Measurements from ENCODE around the gene RPS21. TPM values are rescaled to one million over a fixed set of nuclear protein-coding genes. Genes with fewer than 3 reads are reported as not detected.

RPS21 gene
- 4,496 and 4,723 TPM in 2 replicates for total RNA-seq (2022)
- percentile 99 among the genes with signal in this experiment for Bru-seq, nascent RNA
- BruChase-seq, experiment 1, labeled RNA remaining after a 2-hour chase, result percentile 99 among the genes with signal in this experiment
- percentile 99 among the genes with signal in this experiment for BruChase-seq, experiment 2, labeled RNA remaining after a 6-hour chase
- long read RNA-seq, transcript RPS21-201 (6 exons, 344 nt), result major isoform, 472 of 575 reads
- long read RNA-seq, transcript RPS21-205 (5 exons, 429 nt), result minor isoform, 16 of 575 reads
- long read RNA-seq, partial matches to known transcripts, result 71 of 575 reads
- long read RNA-seq, other reads (novel, unspliced or antisense), result 15 of 575 reads

DNA sequence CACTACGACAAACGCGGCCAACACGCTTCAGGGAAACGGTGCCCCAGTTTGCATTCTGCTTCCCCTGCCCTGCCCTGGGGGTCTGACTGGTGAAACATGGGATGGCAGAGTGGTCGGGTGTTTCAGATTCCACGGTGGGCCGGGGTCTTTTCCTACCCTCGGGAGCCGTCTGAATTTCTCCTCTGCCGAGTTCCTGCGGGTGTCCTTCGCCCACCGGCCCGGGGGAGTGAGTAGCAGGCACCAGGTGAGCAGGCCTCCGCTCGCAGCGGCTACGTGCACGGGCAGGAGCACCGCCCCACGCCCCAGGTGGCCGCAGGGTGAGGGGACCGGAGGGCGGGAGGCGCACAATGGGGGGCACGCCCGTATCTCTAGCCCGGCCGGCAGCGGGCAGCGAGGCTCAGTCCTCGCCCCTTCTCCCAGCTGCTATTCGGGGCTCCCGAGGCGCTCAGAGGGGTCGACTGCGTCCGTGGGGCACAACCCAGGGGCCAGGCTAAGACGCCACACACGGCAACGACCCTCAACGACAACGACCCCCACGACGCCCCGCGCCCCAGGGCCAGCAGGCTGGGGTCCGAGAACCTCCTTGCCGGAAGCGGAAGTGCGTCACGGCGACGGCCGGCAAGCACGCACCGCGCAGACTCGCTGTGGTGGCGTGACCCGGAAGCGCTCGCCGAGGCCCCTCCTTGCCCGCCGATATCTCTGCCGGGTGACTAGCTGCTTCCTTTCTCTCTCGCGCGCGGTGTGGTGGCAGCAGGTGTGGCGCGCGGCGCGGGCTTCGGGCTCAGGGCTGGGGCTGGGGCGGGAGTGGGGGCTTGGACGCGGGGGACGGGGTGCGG lies at the start of gene RPS21:
RPS21 (plus strand) TSS at position 721 of the 836 bp plus-strand sequence. CDS start 236 bp downstream, outside the sequence.
- no peaks in the 10 kb centered on the region for H3K9me3 ChIP-seq
- peak within 1 kb of the TSS; percentile 68 for H3K4me3 ChIP-seq (ENCODE audit: low read depth, low read length)
- intact Hi-C loops (cut with micrococcal nuclease; ENCODE audit: unreplicated experiment), result loop anchor here (1.0 kb wide), 1 partner anchor 19 kb away; no protein-coding TSS in a partner anchor
- BruUV-seq (replicated peaks), result TSS peak; percentile 69
- Mint-ChIP-seq H3K27me3 (ENCODE audit: insufficient read depth, unreplicated experiment) (no peaks in the 10 kb centered on the region), H3K4me1 (ENCODE audit: low read depth, unreplicated experiment) (peaks cover 40% of the 10 kb centered on the region), H3K36me3 (ENCODE audit: insufficient read depth, unreplicated experiment) (peaks cover 78% of the 10 kb centered on the region), H3K27ac (ENCODE audit: unreplicated experiment) (peak within 1 kb of the TSS; percentile 95), H3K9me3 (ENCODE audit: unreplicated experiment) (peaks cover 9% of the 10 kb centered on the region), H3K4me3 (ENCODE audit: unreplicated experiment) (peak within 1 kb of the TSS; percentile 99)
- DNase-seq, result peak; percentile 98
- peaks cover 17% of the 10 kb centered on the region for H3K36me3 ChIP-seq (ENCODE audit: control insufficient read depth, insufficient read depth, low read length)
- CTCF ChIA-PET, result interaction anchor here (0.6 to 1.8 kb wide), 12 partner anchors 13 to 1257 kb away, joined by 3 to 10 read pairs (median 4); partner anchors contain the start of gene ADRM1
- H3K4me1 ChIP-seq, result peaks cover 19% of the 10 kb centered on the region
- TF ChIP-seq, protein P1, sequence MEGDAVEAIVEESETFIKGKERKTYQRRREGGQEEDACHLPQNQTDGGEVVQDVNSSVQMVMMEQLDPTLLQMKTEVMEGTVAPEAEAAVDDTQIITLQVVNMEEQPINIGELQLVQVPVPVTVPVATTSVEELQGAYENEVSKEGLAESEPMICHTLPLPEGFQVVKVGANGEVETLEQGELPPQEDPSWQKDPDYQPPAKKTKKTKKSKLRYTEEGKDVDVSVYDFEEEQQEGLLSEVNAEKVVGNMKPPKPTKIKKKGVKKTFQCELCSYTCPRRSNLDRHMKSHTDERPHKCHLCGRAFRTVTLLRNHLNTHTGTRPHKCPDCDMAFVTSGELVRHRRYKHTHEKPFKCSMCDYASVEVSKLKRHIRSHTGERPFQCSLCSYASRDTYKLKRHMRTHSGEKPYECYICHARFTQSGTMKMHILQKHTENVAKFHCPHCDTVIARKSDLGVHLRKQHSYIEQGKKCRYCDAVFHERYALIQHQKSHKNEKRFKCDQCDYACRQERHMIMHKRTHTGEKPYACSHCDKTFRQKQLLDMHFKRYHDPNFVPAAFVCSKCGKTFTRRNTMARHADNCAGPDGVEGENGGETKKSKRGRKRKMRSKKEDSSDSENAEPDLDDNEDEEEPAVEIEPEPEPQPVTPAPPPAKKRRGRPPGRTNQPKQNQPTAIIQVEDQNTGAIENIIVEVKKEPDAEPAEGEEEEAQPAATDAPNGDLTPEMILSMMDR (IDR thresholded peaks at IDR 0.05; ENCODE audit: insufficient read depth in 1 of 2, low read depth in 1 of 2, low read length in 1 of 2, severe bottlenecking in 1 of 2, unreplicated experiment in 1 of 2), result no peak
- POLR2A ChIA-PET, result interaction anchor here (0.5 to 3.0 kb wide), 21 partner anchors 8 to 1593 kb away, joined by 3 to 43 read pairs (median 4); partner anchors contain the start of genes ADRM1, LAMA5, LSM14B and SAMD10
- no peaks in the 10 kb centered on the region for H3K27me3 ChIP-seq (replicated peaks; ENCODE audit: control insufficient read depth, insufficient read depth, low read length)

DNA sequence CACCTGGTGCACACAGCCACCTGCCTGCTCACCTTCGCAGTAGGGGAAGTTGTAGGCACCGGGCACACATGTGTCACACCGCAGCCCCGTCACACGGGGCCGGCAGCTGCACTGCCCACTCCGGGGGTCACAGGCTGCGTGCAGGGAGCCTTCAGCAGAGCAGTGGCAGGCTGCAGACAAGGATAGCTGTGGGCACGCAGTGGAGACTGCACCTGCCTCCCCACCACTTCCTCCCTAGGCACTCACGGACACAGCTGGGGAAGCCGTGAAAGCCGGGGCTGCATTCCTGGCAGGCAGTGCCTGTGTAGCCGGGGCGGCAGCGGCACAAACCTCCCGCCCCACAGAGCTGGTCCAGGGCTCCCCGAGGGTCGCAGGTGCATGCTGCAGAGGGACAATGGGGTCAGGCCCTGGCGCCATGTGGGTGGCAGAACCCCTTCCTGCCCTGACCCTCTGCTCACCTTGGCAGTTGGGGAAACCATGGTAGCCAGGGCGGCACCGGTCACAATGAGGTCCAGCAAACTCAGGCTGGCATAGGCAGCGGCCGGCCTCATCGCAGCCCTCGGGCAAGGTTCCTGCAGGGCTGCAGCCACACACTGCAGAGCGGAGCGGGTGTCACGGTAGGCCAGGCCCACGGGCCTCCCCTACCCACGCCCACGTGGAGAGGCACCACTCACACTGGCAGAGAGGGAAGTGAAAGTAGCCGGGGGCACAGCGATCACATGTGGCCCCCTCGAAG lies 49.2 kb upstream of the RPS21 start:
- TF ChIP-seq, protein P1 (IDR thresholded peaks at IDR 0.05; ENCODE audit: insufficient read depth in 1 of 2, low read depth in 1 of 2, low read length in 1 of 2, severe bottlenecking in 1 of 2, unreplicated experiment in 1 of 2), result no peak
- Mint-ChIP-seq H3K27me3 (ENCODE audit: insufficient read depth, unreplicated experiment) (no peaks in the 10 kb centered on the region), H3K4me1 (ENCODE audit: low read depth, unreplicated experiment) (peaks cover 6% of the 10 kb centered on the region), H3K27ac (ENCODE audit: unreplicated experiment) (peak overlapping the region; percentile 73), H3K9me3 (ENCODE audit: unreplicated experiment) (no peaks in the 10 kb centered on the region), H3K36me3 (ENCODE audit: insufficient read depth, unreplicated experiment) (peaks cover 100% of the 10 kb centered on the region), H3K4me3 (ENCODE audit: unreplicated experiment) (no peak overlapping the region)
- H3K36me3 ChIP-seq (ENCODE audit: control insufficient read depth, insufficient read depth, low read length), result peaks cover 32% of the 10 kb centered on the region
- intact Hi-C loops (cut with micrococcal nuclease; ENCODE audit: unreplicated experiment), result no loop called here
- no peaks in the 10 kb centered on the region for H3K27me3 ChIP-seq (replicated peaks; ENCODE audit: control insufficient read depth, insufficient read depth, low read length)
- ChIA-PET CTCF (no interaction called here), POLR2A (interaction anchor here (0.6 kb wide), 1 partner anchor 42 kb away, joined by 4 read pairs; no protein-coding TSS in a partner anchor)
- no peak for DNase-seq
- no peaks in the 10 kb centered on the region for H3K9me3 ChIP-seq
- no peaks in the 10 kb centered on the region for H3K4me1 ChIP-seq
- no peak overlapping the region for H3K4me3 ChIP-seq (ENCODE audit: low read depth, low read length)
- TSS peak; percentile 22 for BruUV-seq (replicated peaks)

DNA sequence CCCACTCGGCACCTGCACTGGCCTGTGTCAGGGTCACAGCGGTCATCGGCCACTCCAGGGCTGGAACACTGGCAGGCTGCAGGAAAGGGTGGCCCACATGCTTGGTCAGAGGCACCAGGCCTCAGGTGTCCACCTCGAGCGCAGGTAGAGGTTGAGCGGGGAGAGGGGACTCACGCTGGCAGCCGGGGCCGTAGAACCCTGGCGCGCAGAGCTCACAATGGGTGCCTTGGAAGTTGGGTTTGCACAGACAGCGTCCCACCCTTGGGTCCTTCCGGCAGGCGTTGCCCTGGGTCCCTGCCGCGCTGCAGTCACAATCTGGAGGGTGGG lies 48.6 kb upstream of the RPS21 start:
- ChIA-PET CTCF (no interaction called here), POLR2A (interaction anchor here (0.6 kb wide), 1 partner anchor 42 kb away, joined by 4 read pairs; no protein-coding TSS in a partner anchor)
- Histone ChIP-seq H3K27me3 (replicated peaks; ENCODE audit: control insufficient read depth, insufficient read depth, low read length) (no peaks in the 10 kb centered on the region), H3K4me3 (ENCODE audit: low read depth, low read length) (no peak overlapping the region), H3K4me1 (no peaks in the 10 kb centered on the region), H3K9me3 (no peaks in the 10 kb centered on the region), H3K36me3 (ENCODE audit: control insufficient read depth, insufficient read depth, low read length) (peaks cover 30% of the 10 kb centered on the region)
- Mint-ChIP-seq H3K27me3 (ENCODE audit: insufficient read depth, unreplicated experiment) (no peaks in the 10 kb centered on the region), H3K9me3 (ENCODE audit: unreplicated experiment) (no peaks in the 10 kb centered on the region), H3K27ac (ENCODE audit: unreplicated experiment) (peak overlapping the region; percentile 73), H3K4me1 (ENCODE audit: low read depth, unreplicated experiment) (peaks cover 6% of the 10 kb centered on the region), H3K36me3 (ENCODE audit: insufficient read depth, unreplicated experiment) (peaks cover 100% of the 10 kb centered on the region), H3K4me3 (ENCODE audit: unreplicated experiment) (no peak overlapping the region)
- no peak for DNase-seq
- intact Hi-C loops (cut with micrococcal nuclease; ENCODE audit: unreplicated experiment), result no loop called here
- BruUV-seq (replicated peaks), result no TSS peak
- TF ChIP-seq, protein P1 (IDR thresholded peaks at IDR 0.05; ENCODE audit: insufficient read depth in 1 of 2, low read depth in 1 of 2, low read length in 1 of 2, severe bottlenecking in 1 of 2, unreplicated experiment in 1 of 2), result no peak

Data from Caco-2 (cell line).